Measurements from ENCODE around the gene TCF12. TPM values are rescaled to one million over a fixed set of nuclear protein-coding genes. Genes with fewer than 3 reads are reported as not detected.
A peak's percentile ranks its signal among the peaks of the same experiment; 100 is the strongest.

Gene TCF12
- total RNA-seq, 1 donor from 2014 or later: 164 TPM

- Mint-ChIP-seq H3K4me1 (ENCODE audit: unreplicated experiment) (no peaks in the 10 kb centered on the region), H3K27me3 (ENCODE audit: unreplicated experiment) (no peaks in the 10 kb centered on the region), H3K27ac (ENCODE audit: unreplicated experiment) (no peak overlapping the region), H3K36me3 (ENCODE audit: unreplicated experiment) (peaks cover 2% of the 10 kb centered on the region), H3K4me3 (ENCODE audit: unreplicated experiment) (no peak overlapping the region), H3K9me3 (ENCODE audit: unreplicated experiment) (no peaks in the 10 kb centered on the region)
- no peak for DNase-seq (ENCODE audit: extremely low spot score, unreplicated experiment)
- TF ChIP-seq CTCF (IDR thresholded peaks at IDR 0.05): no peak
Measured at GRCh38 chr15:57298204-57298603, 379.8 kb downstream of the TCF12 start.

GRCh38 chr15:57298843-57299550, 380.6 kb downstream of the TCF12 start:
- Mint-ChIP-seq H3K9me3 (ENCODE audit: unreplicated experiment) (no peaks in the 10 kb centered on the region), H3K36me3 (ENCODE audit: unreplicated experiment) (no peaks in the 10 kb centered on the region), H3K27me3 (ENCODE audit: unreplicated experiment) (no peaks in the 10 kb centered on the region), H3K27ac (ENCODE audit: unreplicated experiment) (no peak overlapping the region), H3K4me1 (ENCODE audit: unreplicated experiment) (no peaks in the 10 kb centered on the region), H3K4me3 (ENCODE audit: unreplicated experiment) (no peak overlapping the region)
- peak; percentile 80 for DNase-seq (ENCODE audit: extremely low spot score, unreplicated experiment)
- no peak for TF ChIP-seq CTCF (IDR thresholded peaks at IDR 0.05)

- H3K9me3 Mint-ChIP-seq (ENCODE audit: unreplicated experiment): no peaks in the 10 kb centered on the region
- TF ChIP-seq CTCF (IDR thresholded peaks at IDR 0.05): no peak
- peak; percentile 30 for DNase-seq (ENCODE audit: extremely low spot score, unreplicated experiment)
- H3K27ac Mint-ChIP-seq (ENCODE audit: unreplicated experiment): no peak overlapping the region
- H3K4me1 Mint-ChIP-seq (ENCODE audit: unreplicated experiment): peaks cover 7% of the 10 kb centered on the region
- H3K36me3 Mint-ChIP-seq (ENCODE audit: unreplicated experiment): no peaks in the 10 kb centered on the region
- H3K4me3 Mint-ChIP-seq (ENCODE audit: unreplicated experiment): no peak overlapping the region
- no peaks in the 10 kb centered on the region for H3K27me3 Mint-ChIP-seq (ENCODE audit: unreplicated experiment)
Measured at GRCh38 chr15:57301307-57301706, 382.9 kb downstream of the TCF12 start.

- Mint-ChIP-seq H3K36me3 (ENCODE audit: unreplicated experiment) (no peaks in the 10 kb centered on the region), H3K27me3 (ENCODE audit: unreplicated experiment) (no peaks in the 10 kb centered on the region), H3K27ac (ENCODE audit: unreplicated experiment) (no peak overlapping the region), H3K4me3 (ENCODE audit: unreplicated experiment) (no peak overlapping the region), H3K9me3 (ENCODE audit: unreplicated experiment) (no peaks in the 10 kb centered on the region), H3K4me1 (ENCODE audit: unreplicated experiment) (peaks cover 17% of the 10 kb centered on the region)
- no peak for TF ChIP-seq CTCF (IDR thresholded peaks at IDR 0.05)
- DNase-seq (ENCODE audit: extremely low spot score, unreplicated experiment): peak; percentile 42
Measured at GRCh38 chr15:57302640-57303257, 384.3 kb downstream of the TCF12 start.

GRCh38 chr15:57305009-57305408, 386.6 kb downstream of the TCF12 start:
- no peak overlapping the region for H3K27ac Mint-ChIP-seq (ENCODE audit: unreplicated experiment)
- H3K36me3 Mint-ChIP-seq (ENCODE audit: unreplicated experiment): no peaks in the 10 kb centered on the region
- no peaks in the 10 kb centered on the region for H3K9me3 Mint-ChIP-seq (ENCODE audit: unreplicated experiment)
- TF ChIP-seq CTCF (IDR thresholded peaks at IDR 0.05): no peak
- no peak overlapping the region for H3K4me3 Mint-ChIP-seq (ENCODE audit: unreplicated experiment)
- H3K4me1 Mint-ChIP-seq (ENCODE audit: unreplicated experiment): peaks cover 21% of the 10 kb centered on the region
- DNase-seq (ENCODE audit: extremely low spot score, unreplicated experiment): no peak
- no peaks in the 10 kb centered on the region for H3K27me3 Mint-ChIP-seq (ENCODE audit: unreplicated experiment)

All from osteocyte (in vitro differentiated cells).